ENCODE measurements around the gene MAP3K3.

MAP3K3 gene

DNA sequence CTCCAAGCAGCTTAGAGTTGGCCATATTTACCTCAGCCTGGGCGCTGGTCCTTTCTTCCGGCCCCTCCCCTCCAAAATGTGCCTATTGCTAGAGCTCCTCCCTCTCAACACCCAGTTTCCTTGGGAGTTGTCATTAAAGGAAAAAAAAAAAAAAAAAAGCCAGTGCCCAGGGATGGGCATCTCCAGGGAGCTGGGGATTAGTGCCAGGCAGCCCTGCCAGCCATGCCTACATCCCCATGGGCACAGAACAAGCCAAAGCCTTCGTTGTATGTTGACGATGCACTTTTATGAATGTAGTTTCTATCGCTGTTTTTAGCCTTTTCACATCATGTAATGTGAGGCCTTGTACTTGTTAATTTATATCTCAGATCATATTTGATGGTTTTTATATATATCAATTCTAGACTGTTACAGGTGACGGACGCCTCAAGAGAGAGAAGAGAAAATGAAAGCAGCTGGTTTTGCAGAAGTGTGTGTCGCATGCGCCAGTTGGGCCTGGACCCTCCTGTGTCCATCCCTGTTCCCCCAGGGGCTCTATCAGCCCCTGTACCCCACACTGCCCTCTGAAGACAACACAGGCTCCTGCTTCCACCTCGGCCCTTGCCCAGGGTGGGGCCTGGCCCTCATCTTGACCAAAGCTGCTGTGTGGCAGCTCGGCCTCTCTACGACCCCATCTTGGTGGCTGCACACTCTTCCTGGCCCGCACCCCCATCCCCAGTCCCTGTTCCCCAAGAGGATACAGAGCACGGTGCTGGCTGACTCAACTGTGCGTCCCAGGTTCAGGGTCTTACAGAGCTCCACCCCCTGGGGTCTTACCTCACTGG lies 72.9 kb downstream of the MAP3K3 start:
- DNase-seq = no peak

DNA sequence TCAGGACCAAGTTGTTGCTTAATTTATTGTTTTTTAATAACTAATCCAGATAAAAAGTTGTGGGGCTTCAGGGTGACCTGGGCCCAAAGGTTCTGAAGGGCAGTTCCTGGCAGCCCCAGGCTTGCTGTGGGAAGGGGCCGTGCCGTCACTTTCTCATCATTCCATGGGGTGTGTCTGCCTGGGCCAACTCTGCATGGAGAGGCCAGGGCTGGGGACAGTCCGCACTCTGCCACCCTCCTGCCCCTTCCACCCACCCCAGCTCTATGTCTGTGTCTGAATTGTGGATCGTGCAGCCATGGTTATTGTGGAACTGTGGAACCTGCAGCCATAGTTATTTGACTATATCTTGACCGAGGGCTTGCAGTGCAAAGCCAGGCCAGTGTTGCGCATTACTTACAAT lies 73.7 kb downstream of the MAP3K3 start:
- DNase-seq = no peak

DNA sequence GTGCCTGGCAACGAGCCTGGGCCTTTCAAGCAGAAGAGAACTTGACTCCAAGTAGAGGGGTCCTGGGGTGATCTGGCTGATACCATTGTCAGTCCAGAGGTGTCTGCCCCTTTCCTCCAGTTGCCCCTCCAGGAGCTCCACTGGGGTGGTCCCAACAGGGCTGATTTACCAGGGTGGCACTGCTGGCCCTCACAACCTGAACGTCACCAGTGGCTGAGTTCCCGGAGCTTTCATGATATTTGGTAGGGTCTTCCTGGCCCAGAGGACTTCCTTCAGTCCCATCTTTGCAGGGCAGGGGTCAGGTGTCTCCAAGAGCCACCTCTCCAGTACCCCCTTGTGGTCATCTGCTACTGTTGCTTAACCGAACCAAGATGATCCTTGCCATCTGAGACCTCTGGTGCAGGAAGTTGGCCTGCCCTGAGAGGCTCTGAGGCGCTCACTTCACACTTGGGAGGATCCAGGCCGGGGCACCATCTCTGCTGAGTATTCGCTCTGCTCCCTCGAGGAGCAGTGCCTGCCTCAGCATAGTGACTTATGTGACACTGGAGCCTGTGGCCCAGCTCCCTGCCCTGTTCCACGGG lies 74.3 kb downstream of the MAP3K3 start:
- DNase-seq = peak; percentile 24

- DNase-seq = peak; percentile 24
Observed at GRCh38 chr17:63697341-63698286, 75.4 kb downstream of the MAP3K3 start.

DNA sequence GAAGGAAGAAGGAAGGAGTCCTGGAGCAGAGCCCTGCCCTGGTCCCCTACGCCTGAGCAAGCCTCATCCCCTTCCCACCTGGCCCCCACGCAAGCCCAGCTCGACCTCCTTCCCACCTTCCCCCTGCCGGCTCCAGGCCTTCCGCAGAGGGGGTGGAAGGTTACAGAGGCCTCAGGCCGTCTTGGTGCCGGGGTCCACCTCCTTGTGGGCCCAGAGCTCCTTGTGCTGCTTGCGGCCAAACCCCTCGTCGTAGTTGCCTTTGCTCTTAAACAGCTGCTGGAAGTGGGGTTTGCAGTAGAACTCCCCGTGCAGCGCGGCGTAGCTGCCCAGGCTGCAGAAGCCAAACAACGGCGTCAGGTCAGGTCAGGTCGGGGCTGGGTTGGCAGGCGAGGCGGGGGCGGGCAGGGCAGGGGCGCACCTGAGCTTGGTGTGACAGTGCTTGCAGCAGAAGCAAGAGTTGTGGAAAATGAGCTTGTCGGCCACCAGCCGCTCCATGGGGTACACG lies 76.2 kb downstream of the MAP3K3 start:
- no peak for DNase-seq

GRCh38 chr17:63698886-63699637 lies 76.8 kb downstream of the MAP3K3 start:
- peak; percentile 60 for DNase-seq

- DNase-seq = peak; percentile 56
Observed at GRCh38 chr17:63699638-63700527, 77.7 kb downstream of the MAP3K3 start, which contains the start of gene LIMD2. Gene LIMD2 (minus strand): TSS chr17:63700125. CDS start chr17:63699298, 827 bp downstream.

GRCh38 chr17:63700528-63701455 lies 78.6 kb downstream of the MAP3K3 start:
- peak; percentile 49 for DNase-seq

DNA sequence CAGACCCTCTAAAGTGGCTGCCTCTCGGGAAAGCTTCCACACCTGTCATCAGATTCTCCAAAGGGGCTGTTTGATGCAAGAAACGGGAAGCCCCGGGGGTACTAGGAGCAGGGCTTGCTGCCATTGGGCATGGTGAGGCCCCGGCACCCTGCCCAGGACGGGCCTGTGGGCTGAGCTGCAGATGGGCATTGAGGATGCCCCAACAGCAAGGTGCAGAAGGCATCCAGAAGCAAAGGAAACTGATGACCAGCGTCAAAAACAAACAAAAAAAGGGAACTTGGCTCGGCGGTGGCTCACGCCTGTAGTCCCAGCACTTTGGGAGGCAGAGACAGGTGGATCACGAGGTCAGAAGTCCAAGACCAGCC lies 79.2 kb downstream of the MAP3K3 start:
- no peak for DNase-seq

DNA sequence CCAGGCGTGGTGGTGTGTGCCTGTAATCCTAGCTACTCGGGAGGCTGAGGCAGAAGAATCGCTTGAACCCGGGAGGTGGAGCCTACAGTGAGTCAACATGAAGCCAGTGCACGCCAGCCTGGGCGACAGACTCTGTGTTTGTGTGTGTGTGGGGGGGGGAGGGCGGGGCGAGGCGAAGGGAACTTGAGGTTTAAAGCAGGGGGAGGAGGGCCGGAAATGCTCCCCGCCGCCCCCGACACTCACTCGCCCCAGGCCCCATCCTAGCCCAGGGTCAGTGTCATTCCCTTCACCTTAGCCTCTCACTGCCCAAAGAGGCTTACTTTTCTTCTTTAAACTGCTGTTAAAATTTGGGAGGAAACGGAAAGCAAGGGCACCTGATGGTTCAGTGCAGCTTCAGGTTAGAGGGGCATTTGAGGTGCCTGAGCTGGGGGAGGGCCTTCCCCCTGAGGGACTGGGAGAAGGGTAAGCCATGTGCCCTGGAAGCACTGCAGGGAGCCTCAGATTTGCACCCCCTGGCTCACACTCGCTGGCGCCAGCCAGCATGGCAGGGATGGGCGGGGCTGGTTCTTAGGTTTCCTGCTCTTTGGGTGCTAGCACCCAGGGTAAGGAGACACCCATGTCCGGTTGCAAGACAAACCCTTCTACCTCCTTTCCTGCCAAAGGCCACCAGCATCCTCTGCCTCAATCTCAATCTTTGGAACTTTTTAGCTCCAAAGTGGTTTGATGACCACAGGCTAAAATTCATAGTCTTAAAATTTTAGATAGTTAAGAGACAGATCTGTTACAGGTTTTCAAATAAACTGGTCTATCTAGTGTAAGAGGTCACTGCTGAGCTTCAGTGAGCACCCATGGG lies 79.9 kb downstream of the MAP3K3 start:
- DNase-seq = no peak

DNA sequence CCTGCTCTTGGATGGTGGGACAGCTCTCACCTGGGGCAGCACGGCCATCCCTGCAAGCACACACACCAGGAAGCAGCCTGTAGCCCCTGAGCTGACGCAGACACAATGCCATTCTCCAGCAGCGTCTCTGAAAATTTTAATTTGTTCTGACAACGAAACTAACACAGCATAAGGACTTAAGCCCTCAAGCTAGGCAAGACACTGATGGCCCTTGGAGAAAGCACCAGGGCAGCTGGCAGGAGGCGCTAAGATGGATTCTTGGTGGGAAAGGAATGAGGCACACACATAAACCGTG lies 80.5 kb downstream of the MAP3K3 start:
- DNase-seq = no peak

GRCh38 chr17:63703029-63703428 lies 80.8 kb downstream of the MAP3K3 start:
- DNase-seq = no peak

GRCh38 chr17:63703556-63704258 lies 81.5 kb downstream of the MAP3K3 start:
- no peak for DNase-seq

DNA sequence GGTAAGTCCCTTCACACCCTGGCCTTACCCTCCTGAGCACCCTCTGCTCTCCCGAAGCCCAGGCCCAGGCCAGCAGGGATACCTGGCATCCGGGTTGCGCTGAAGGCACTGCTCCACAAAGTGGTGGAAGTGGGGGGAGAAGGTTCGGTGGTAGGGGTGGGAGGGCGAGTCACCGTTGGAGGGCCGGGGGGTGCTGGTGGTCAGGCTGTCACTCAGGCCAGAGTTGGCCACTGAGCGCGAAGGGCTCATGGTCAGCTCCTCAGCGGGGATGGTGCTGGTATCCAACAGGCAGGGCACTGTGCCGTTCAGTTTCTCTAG lies 82.0 kb downstream of the MAP3K3 start:
- no peak for DNase-seq

DNA sequence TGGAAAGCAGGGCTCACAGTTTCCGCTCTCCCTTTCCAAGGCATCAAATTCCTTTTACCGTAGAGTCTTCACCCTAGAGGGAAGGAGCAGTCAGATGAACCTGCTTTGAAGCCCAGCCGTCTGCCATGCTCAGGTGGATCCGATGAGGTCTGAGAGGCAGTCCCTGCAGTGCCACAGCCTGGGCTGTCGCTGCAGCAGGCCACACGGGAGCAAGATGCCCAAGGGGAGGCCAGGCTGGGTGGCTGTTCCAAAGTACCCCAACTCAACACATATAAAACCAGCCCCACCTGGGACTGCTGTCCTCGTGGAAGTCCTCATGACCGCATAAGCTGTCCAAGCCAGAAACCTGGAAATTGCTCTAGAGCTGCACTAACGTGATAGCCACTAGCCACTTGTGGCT lies 82.6 kb downstream of the MAP3K3 start:
- DNase-seq = no peak

GRCh38 chr17:63705657-63706056 lies 83.4 kb downstream of the MAP3K3 start:
- no peak for DNase-seq

DNA sequence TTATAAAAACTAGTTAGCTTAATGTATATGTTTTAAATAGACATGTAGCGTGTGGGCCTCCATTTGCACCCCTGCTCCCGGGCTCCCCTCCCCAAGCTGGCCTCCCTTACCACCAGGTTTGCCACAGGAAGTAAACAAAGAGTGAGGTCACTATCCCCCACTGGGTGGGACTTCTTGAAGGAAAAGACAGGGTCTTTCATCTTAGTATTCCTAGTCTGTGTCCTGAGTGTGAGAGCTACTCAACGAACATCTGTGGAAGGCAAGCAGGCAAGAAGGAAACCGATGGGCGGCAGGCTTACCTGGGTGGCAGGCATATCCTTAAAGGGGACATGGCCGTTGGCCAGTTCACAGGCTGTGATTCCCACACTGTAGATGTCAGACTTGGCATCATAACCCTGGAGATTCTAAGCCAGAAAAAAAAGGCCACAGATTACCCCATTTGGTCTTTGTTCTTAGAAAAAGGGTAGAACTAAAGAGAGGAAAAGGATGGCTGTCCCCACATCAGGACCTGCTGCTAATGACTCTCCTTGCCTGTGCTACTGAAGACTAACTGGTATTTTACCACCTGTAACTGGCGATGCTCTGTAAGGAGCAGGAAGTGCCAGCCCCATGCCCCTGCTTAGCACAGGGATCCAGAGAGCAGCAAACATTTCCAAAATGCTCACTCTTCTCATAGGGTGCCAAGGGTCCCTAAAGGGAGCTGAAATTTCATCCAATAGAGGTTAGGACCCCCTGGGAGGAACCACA lies 84.3 kb downstream of the MAP3K3 start:
- no peak for DNase-seq

DNA sequence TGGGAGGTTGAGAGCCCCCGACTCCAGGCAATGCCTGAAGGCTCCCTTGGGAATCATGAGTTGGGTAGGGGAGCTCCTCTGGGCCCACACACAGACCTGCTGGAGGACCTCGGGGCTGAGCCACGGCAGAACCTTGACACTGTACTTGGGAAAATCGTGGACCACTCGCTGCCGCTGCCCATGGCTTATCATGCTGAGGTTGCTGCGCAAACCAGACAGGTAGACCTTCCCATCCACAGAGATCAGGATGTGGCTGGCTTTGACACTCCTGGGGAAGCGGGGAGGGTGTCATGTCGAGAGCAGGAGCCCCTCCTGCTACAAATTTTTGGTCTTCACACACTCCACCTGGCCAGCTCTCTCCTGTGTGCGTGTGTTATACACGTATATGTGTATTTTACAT lies 84.9 kb downstream of the MAP3K3 start:
- DNase-seq = no peak
